ENCODE results near the gene RHOBTB1.

Gene RHOBTB1

DNA sequence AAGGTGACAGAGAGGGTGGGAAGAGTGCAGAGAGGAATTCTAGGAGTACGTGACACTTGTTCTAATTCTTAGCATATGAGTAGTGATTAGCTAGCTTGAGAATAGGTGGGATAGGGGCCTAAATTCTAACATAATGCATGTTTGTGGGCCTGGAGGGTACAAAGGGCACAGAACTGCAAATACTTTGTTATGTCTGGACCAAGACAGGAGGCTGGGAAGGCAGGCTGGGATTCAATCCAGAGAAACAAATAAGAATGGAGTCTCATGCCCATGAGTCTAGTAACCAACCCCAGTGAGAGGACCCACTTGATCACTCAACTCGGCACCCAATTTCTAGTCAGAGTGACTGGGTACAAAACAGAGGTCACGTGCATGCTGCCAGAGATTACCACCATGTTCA, 40.9 kb downstream of the RHOBTB1 start:
- DNase-seq, result no peak

DNA sequence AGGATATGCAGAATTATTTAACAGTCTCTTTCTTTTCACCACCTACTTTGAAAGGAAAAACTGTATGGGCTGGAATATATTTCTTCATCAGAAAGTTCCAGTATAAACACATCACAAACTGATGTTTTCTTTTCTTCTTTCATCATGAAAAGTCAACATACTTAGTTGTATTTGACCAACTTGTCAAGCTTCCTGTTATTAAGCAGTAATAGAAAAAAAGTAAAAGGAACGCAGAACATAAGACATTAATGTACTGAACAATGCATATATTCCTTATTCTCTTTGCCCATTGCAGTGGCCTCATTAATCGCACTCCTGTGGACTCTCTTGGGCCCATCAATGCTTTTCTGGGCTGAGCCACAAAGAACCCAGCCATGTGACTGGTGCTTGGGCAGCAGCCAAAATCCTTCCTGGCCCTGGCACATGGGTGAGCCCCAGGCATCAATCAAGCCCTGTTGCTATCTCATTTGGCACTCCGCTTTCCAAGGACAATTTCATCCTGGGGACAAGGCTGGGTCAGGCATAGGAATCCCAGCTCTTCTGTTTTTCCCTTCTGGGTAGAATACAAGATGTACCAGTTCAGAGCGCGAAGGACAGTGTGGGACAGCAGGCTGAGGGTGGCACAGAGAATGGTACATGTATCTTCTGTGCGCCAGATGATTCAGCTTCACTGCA, 42.3 kb downstream of the RHOBTB1 start:
- DNase-seq, result no peak

DNA sequence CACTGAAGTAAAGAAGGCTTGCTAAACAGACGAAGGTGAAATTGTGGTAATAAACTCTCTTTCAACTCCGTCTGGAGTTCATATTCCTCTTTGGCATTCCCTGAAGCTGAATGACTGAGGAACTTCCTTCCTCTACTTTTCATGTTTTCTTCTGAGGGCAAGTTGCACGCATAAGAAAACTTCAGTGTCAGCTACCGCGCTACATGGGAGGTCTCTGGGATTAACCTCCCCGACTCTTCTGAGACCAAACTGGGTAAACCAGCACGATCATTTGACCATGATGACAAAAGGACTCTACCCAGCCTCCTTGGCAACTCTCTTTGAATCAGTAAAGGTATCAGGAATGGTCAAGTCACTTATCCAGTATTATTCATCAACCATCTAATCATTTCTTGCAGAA, 44.7 kb downstream of the RHOBTB1 start:
- DNase-seq, result no peak

DNA sequence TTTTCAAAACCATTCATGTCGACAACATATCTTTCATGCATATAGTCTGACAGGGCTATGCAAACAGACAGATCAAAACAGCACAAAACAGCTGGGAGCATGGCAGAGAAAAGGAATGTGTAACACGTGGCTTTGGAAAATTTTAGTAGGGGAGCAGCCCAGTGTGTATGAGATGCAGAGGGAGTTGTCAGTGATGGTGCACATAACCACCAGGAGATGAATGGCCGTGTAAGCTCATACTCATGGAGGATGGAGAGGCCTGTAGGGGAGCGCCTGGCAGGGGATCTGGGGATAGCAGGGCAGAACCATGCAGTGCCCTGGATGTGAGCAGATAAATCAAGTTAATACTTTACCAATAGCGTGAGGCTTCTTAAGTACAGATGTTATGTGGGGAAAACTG, 45.7 kb downstream of the RHOBTB1 start:
- DNase-seq, result no peak

DNA sequence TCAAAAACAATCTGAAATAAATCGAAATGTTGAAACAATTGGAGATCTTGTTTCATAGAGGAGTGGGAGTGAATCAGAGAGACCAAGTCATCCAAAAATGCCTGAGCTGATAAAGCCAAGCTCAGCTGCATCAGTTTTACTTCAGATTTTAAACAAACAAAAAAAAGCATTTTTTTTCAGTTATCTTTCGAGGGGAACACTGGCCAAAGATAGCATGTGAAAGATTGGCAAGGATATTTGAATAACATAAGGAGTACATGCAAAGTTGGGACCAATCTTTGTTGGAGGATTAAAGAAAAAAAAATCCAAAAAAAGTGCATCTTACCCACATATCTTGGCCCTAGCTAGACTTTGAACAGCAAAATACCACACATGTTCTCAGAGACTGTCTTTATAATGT, 47.2 kb downstream of the RHOBTB1 start:
- no peak for DNase-seq

DNA sequence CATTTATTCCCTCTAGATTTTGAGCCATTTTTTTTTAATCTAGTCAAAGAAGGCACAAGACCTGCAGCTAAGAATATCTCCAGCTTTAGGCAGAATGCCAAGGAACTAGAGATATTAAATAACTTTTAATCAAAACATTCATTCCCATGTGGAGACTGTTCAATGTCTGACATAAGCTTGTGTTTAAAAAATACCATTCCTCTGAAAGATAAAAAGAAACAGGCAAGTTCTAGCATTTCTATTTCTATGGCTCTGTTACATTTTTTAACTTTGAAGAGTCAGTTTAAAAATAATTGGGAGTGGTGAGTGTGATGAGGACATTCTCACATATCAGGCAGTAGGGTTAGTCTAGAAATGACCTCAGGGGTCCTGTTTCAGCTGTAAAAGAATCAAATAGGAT, 48.0 kb downstream of the RHOBTB1 start:
- no peak for DNase-seq

DNA sequence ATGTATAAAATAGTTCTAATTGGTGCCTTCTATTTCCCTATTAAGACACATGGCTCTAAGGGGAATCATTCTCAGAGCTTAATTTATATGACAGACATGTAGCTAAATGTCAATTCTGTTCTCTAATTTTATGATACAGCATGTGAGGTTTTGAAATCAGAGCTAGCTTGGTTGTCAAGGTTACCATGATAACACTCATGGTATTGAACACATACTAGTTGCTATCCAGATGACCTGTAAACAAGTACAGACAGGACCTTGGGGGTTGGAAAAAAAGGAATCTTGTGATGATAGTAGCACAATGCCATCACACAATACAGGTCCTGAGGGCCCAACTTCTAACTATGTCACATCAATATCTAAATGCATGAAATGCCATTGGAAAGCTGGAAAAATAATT, 49.2 kb downstream of the RHOBTB1 start:
- DNase-seq, result no peak

DNA sequence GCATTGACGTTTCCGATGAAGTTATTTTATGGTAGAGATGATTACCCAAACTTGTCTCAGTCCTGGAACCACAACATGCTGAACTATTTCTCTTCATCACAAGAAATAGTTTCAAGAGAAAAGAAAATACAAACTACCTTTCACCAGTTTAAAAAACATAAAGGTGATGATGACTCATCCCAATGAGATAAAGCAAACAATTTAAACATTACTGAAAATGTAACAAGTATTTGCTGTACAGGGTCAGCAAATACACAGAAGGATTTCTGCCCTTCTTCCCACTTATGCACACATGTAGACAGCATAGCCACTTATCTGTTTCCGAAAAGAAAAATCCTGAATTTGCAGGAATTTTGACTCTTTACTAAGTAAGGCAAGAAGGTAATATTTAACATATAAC, 50.8 kb downstream of the RHOBTB1 start:
- no peak for DNase-seq

DNA sequence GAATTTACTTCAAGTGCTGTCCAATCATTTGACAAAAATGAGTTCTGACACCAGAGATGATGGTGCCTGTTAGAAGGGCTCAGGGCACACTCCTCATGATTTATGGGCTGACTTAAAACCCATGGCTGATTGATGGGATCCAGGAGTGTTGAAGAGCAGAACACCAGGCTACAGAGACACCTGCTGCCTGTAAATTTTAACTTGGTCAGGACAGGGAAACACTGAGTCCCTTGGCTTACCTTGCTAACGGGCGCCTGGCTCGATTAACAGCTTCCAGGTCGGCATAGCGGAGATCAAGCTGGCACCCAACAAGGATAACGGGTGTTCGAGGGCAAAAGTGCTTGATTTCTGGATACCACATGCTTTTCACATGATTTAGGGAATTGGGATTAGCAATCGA, 51.4 kb downstream of the RHOBTB1 start:
- DNase-seq, result no peak

DNA sequence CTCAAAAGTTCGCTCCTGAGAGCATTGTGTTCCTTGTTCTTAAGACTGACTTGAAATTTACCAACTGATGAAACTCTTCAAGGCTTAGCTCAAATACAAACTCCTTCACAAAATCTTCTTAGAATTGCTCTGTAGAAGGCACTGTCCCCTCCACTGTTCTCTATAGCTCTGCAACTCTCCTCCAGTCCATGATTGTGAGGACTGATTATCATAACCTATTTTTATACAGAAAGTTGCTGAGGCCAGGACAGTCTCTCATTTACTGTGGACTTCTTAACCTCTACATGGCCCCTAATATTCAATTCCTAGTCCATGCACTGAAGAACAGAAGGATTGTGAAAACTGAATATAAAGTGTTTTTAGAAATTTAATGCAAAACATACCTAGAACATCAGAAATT, 53.2 kb downstream of the RHOBTB1 start:
- no peak for DNase-seq

DNA sequence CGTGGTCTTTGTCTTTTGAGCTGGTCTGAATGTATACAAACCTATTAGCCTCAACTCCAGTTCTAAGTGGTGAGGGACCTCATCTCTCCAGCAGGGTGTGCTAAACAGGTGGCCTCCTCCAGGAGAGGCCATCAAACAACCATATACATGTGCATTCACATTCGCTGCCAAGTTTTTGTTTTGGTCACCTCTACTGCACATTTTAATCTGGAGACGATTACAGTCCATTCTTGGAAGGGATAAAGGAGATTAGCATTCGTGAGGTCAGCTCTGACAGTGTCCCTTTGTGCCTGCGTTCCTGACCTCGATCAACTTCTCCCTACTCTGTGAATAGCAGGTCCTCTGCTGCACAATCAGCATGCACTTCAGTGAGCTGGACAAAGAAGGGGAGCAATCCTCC, 60.8 kb downstream of the RHOBTB1 start:
- peak; percentile 3 for DNase-seq

DNA sequence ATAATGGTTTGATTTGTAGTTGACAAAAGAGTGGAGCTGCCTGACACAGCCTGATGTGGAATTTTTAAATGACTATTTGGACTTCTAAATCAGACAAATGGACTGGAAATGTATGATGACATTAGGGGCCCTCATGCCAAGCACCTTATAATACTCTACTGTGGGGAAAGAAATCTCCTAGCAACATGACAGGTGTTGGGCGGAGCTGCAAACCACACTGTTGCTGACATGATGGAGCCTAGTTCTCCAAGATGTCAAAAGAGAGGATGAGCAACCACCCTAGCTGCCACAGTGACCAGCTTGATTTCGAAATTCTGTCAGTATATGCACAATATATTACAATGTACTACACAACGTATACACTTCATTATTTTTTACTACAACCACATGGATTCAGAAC, 65.8 kb downstream of the RHOBTB1 start:
- DNase-seq, result peak; percentile 21

DNA sequence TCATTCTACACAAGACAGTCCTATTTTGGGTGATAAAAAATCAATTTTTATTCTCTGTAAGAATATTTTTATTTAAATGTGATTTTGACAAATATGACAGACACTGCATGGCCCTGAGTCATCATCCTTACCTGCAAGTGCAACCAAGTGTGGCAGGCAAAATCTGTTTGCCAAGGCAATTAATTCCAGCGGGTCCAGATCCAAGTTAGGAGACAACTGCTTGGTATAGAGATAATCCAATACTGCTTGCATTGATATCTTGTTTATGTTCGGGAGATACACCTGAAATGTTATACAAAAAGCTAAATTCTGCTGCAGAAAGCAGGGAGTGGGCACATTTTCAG, 66.2 kb downstream of the RHOBTB1 start:
- DNase-seq, result no peak

DNA sequence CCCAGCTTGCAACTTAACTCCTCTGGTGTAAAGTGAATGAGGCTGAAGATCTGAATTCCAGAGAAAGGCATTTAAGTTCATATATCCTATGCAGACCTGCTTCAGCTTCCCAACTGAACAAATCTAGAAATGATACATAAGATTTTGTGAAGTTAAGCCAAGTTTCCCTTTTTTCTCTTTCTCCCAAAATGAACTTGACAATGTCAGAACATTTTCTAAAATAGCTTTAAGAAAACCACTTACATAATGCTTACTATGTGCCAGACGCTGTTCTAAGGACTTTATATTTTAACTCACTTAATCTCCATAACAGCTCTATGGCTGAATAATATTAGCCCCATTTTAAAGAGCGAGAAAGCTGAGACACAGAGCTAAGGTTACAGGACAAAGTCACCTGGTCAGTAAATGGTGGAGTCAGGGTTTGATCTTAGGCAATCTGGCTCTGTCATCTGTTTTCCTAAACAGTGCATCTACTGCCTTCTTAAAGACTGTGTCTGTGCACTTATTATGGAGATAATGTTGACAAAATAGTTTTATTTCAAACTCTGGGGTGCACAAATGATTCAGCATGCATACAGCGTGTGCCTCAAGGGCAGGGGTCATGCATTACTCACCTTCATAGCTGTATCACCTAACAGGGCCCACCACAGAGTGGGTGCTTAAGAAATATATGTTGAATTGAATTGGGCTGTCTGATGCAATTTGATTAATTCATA, 66.8 kb downstream of the RHOBTB1 start:
- no peak for DNase-seq

DNA sequence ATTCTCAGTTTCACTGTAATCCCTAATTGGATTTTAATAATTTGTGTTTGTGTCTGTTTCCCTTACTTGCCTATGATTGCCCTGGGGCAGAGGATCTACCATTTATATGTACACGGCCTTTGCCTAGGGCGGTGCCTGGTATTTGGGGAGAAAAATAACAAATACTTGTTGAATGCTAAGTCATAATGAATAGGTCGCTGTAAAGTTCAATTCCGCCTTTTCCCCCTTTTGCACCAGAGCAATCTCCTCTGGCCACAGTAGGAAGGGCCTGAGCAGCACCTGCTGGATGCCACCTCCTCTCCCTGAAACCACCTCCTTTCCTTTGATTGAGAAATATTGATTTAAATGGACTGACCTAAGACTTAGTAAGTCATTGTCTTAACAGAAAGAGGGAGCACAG, 70.2 kb downstream of the RHOBTB1 start:
- DNase-seq, result no peak

DNA sequence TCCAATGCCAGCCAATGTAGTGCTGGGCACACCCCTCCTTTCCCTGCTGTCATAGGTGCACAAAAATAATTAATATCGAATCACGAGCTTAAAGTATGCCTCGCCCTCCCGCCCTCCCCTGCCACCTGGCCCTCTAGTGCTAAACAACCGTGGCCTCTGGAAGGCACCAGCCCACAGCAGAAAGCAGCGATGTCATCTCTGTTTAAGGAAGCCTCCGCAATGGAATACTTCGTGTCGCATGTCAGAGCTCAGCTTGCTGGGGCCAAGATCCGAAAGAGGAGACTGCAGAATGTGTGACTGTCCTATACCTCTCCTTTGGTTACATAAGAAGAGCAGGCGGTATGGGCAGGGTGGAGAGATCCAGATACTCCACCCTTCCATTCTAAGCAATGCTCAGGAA, 71.5 kb downstream of the RHOBTB1 start:
- no peak for DNase-seq

DNA sequence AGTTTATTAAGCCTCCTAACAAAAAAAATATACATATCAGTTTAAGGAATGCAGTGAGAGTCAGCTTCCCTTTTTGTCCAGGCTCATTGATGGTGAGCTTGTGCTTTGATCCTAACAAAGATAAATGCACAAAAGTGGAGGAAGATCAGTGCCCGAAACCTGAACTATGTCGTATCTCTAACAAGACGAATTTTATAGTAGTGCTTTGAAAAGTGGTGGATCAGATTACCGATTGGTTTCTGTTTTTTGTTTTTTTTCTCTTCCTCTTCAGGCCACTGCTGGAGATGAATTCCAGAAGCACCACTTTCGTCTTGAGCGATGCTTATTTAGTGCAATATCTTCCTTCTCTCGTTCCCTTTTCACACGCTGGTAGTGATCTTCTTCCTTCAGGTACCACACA, 72.8 kb downstream of the RHOBTB1 start:
- DNase-seq, result no peak

DNA sequence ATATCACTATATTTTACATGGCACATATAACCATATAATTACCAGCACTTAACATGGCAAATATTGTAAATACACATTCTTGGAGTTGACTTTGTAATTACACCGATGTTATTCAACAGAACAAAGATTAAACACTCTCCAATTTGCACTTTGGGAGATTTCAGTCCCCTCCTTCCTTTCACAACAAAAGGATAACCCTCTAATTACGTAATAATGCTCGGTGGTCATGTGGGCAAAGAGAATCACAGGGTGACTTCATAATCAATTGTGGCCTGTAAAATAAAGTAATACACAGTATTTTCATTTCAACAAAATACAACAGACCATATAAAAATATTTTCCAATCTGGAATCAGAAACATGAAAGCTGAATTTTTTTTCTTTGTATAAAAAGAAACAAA, 73.2 kb downstream of the RHOBTB1 start:
- DNase-seq, result no peak

DNA sequence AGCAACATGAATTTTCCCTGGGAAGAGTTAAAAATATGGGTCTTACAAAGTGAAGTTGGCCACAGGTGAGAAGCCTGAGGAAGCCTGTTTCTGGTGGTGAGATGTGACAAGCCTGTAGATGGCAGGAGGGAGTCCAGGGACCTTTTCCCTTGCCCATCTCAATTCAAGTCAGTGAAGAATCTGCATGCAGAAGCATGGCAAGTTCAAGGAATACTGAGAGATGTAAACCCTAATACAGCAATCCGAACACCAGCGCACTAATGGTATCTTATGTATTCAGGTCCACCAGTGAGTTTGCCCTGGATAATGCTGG, 73.6 kb downstream of the RHOBTB1 start:
- no peak for DNase-seq

DNA sequence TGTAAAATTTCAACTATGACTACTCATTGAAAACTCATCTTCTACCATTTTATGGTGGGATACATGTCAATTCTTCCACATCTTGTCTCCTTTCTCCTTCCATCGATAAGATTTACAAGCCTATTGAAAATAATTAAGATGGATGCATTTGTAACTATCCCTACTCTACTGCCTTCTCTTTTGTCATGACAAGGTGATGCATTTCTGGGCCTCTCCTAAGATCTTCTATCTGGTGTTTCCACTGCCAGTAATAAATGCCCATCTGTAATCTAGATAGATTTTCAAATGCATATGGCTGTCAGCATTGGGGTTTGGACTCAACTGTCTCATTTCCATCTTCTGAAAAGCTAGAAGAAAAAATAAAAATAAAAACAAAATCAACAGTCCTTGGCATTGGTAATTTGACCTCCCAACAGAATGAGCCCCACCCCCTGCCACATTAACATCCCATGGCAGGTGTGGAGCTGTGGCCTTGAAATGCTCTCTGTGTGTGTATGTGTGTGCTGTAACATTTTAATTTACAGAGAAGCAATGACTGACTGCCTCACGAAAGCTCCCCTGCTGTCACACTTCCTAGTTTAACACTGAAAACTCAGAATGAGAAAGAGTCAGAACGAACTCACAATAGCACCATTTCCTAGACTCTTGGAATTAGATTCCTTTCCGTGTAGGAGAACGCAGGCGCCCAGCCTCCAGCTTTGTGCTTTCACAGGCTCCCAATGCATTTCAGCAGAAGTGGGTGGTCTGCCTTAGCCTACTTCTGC, 74.2 kb downstream of the RHOBTB1 start:
- DNase-seq, result no peak

DNA sequence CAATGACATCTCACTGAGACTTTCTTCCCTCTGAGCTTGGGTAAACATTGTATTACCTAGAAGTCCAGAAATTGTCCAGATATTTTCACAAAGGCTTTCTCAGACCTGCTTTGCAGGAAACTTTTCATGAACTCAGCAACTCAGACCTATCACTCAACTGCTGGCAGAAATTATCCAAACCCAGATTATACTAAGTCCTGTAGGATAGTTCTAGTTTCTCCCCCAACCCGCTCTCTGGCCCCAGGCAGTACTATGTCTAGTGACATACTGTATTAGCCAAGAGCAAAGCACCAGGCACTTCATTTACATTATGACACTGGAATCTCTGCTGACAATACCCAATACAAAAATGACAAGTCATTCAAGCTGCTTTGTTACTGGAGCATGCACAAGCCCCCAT, 75.0 kb downstream of the RHOBTB1 start:
- DNase-seq, result no peak

DNA sequence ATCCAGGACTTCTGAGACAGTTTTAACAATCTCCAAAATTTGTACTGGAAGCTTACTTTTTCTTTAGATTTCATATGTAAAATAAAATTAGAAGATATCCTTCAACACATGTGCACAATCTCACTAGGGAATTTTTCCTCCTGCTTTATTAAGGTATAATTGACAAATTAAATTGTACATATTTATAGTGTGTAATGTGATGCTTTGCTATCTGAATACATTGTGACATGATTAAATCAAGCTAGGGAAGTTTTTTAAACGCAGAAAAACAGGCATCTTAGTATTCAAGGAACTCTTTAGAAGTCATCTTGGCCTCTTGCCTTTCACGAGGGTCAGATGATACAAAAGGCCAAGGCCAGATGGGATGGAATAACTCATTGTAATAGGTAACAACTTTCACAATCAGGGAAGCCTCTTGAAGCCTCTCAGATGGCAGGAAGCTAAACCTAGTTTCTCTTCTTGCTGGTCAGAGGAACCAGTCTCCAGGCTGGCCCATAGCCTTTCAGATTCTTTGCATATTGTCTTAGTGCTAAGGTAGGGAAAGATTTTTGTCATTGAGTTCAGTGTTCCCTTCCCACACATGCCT, 78.7 kb downstream of the RHOBTB1 start:
- DNase-seq, result no peak

DNA sequence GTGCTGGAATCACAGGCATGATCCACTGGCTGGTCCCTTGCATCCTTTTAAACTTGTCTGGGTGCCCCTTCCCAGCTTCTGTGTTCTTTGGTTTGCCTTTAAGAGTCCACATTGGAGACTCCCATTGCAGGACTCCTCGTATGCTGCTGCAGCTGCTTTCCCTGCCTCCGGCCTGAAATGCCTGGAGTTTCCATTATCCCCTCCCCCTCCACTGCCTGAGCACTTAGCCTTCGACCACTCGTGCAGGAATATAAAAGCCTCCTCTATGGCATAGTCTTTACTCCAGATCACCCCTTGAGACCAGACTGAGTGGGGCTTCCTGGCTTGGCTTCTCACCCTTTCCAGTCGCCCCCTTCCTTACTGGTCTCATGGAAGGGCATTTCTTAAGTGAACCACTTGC, 80.2 kb downstream of the RHOBTB1 start:
- no peak for DNase-seq

DNA sequence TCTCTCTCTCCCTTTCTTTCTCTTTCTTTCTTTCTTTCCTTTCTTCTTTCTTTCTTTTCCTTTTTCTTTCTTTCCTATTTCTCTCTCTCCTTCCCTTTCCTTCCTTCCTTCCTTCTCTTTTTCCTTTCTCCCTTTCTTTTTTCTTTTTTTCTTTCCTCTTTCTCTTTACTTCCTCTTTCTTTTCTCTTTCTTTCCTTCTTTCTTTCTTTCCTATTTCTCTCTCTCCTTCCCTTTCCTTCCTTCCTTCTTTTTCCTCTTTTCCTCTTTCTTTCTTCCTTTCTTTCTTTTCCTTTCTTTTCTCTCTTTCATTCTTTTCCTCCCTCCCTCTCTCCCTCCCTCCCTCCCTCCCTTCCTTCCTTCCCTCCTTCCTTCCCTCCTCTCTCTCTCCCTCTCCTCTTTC, 81.5 kb downstream of the RHOBTB1 start:
- no peak for DNase-seq
